K562 (cell line): Measurements from ENCODE around the gene DISC1. TPM values are rescaled to one million over a fixed set of nuclear protein-coding genes. Genes with fewer than 3 reads are reported as not detected.

Experiments
- CHD4 ChIP-seq: fragments of 200-600 bp; sonication (generic); IDR thresholded peaks from 3 replicates; pipeline ENCODE4 v1.6.1; 2012; ENCODE audit warnings: low read depth, mild to moderate bottlenecking, mixed read lengths, low read length, inconsistent platforms; ENCODE audit not compliant: insufficient read depth, insufficient replicate concordance, poor library complexity, severe bottlenecking
- MTA3 ChIP-seq: fragments of 450-650 bp; formaldehyde crosslinking; IDR thresholded peaks from 2 replicates; pipeline ENCODE4 v1.6.1; 2017; ENCODE audit warnings: mild to moderate bottlenecking, borderline replicate concordance
- RFX5 ChIP-seq: IDR thresholded peaks from 2 replicates; pipeline ENCODE4 v1.6.1; 2011; ENCODE audit warnings: low read depth, mild to moderate bottlenecking, improper control_type of control experiment, low read length
- SAFB2 ChIP-seq: fragments of 200-400 bp; formaldehyde crosslinking; IDR thresholded peaks from 2 replicates; pipeline ENCODE4 v1.6.1; 2018; ENCODE audit warnings: borderline replicate concordance, low read length, low read depth, moderate library complexity; ENCODE audit not compliant: severe bottlenecking
- STAT6 ChIP-seq: sonication (generic); formaldehyde crosslinking; IDR thresholded peaks from 2 replicates; pipeline ENCODE4 v1.8.1; 2023; ENCODE audit warnings: mild to moderate bottlenecking, missing genetic modification reagents
- ZBTB40 ChIP-seq, 2 experiments: fragments of 450-650 bp in 1 of 2; sonication (generic) in 1 of 2; formaldehyde crosslinking in 1 of 2; IDR thresholded peaks; 2 replicates each; pipeline versions ENCODE4 v1.7.1 to v1.9.0; 2016 to 2022; ENCODE audit warnings: inconsistent platforms in 1 of 2, mild to moderate bottlenecking in 1 of 2, missing genetic modification reagents in 1 of 2
- ZFP91 ChIP-seq: sonication (generic); formaldehyde crosslinking; IDR thresholded peaks from 2 replicates; pipeline ENCODE4 v1.8.0; 2022; ENCODE audit warnings: mild to moderate bottlenecking, missing genetic modification reagents
- ZNF589 ChIP-seq: fragments of 200-800 bp; sonication (Bioruptor generic); IDR thresholded peaks from 2 replicates; pipeline ENCODE4 v1.6.1; 2016; ENCODE audit warnings: low read depth, missing genetic modification characterization, missing compliant biosample characterization
- polyA plus RNA-seq, 8 experiments: library from polyadenylated mRNA; depleted of rRNA in 4 of 8; stranded (reverse) in 5 of 8; unstranded in 3 of 8; fragments of >200 nt; fragmentation: Nextera tagmentation in 2 of 8; fragmentation: Illumina TruSeq in 1 of 8; extraction: Ambion mirVana in 2 of 8; extraction: Trizol in 1 of 8; gene quantifications; 2 replicates each; pipeline versions ENCODE4 v1.2.1 to v1.2.3, GENCODE V29; 2011 to 2014; ENCODE audit warnings: inconsistent platforms in 1 of 8, missing spikeins in 1 of 8
- total RNA-seq, 7 experiments: library from RNA; depleted of rRNA in 6 of 7; stranded (reverse); fragments of >200 nt in 6 of 7; fragmentation: Illumina TruSeq in 2 of 7; extraction: Trizol in 2 of 7; gene quantifications; 2 replicates each; pipeline versions ENCODE4 v1.2.1 to v1.2.3, GENCODE V29; 2011 to 2021; ENCODE audit warnings: low replicate concordance in 1 of 7

DISC1 gene
- total and polyA plus RNA-seq, 9 of the 15 experiments (the other 6 are each of a cell fraction or from before 2014, with no cell fraction given), result 0.01 to 0.11 (median 0.08) TPM; not detected in 1

GRCh38 chr1:231855361-231855760, 228.8 kb downstream of the DISC1 start (continued):
- TF ChIP-seq ZBTB40 (IDR thresholded peaks at IDR 0.05), result no peak
- no peak for TF ChIP-seq ZBTB40 (CRISPR knock-in tag; IDR thresholded peaks at IDR 0.05)
- TF ChIP-seq STAT6 (CRISPR knock-in tag), result no peak
- no peak for TF ChIP-seq MTA3
- no peak for TF ChIP-seq ZNF589 (CRISPR knock-in tag)
- TF ChIP-seq ZFP91 (CRISPR knock-in tag), result no peak
- no peak for TF ChIP-seq CHD4
- no peak for TF ChIP-seq RFX5
- TF ChIP-seq SAFB2, result no peak
